DMS79 (cell line): ENCODE measurements around the gene EIF6.
A peak's percentile ranks its signal among the peaks of the same experiment; 100 is the strongest.
"Not testable (repeated sequence)": the region's sequence is repeated elsewhere in the genome, so short reads cannot be mapped to it uniquely, and the experiment has no call there.

Experiments used
- DNase-seq: peaks from one replicate; lab custom pipeline; 2025; lab: John Stamatoyannopoulos, UW

Gene EIF6

GRCh38 chr20:35254448-35254999 is 30.0 kb downstream of the EIF6 start:
- DNase-seq: no peak

- DNase-seq: no peak
These were observed 31.6 kb downstream of the EIF6 start for GRCh38 chr20:35253010-35253409.

GRCh38 chr20:35252598-35252997 is 32.0 kb downstream of the EIF6 start:
- DNase-seq: not testable (repeated sequence)

- no peak for DNase-seq
These were observed 32.5 kb downstream of the EIF6 start for GRCh38 chr20:35252037-35252461.

GRCh38 chr20:35251613-35251940 is 33.0 kb downstream of the EIF6 start:
- DNase-seq: no peak

- DNase-seq: no peak
These were observed 35.7 kb downstream of the EIF6 start for GRCh38 chr20:35248641-35249475.

- no peak for DNase-seq
These were observed 37.8 kb downstream of the EIF6 start for GRCh38 chr20:35246723-35247122.

- DNase-seq: no peak
These were observed 40.6 kb downstream of the EIF6 start for GRCh38 chr20:35243986-35244385.

- no peak for DNase-seq
These were observed 41.3 kb downstream of the EIF6 start for GRCh38 chr20:35243317-35243716.

GRCh38 chr20:35240811-35241293 is 43.7 kb downstream of the EIF6 start:
- no peak for DNase-seq

GRCh38 chr20:35240083-35240810 is 44.3 kb downstream of the EIF6 start:
- DNase-seq: no peak

- no peak for DNase-seq
These were observed 45.8 kb downstream of the EIF6 start for GRCh38 chr20:35238735-35239134.

- no peak for DNase-seq
These were observed 46.4 kb downstream of the EIF6 start for GRCh38 chr20:35238170-35238569.

GRCh38 chr20:35237486-35237885 is 47.1 kb downstream of the EIF6 start:
- DNase-seq: no peak

- peak; percentile 86 for DNase-seq
These were observed 48.7 kb downstream of the EIF6 start for GRCh38 chr20:35235881-35236280.

GRCh38 chr20:35232575-35232974 is 52.0 kb downstream of the EIF6 start:
- peak; percentile 65 for DNase-seq
